HepG2 (cell line): ENCODE results near the gene UQCRC1. TPM values are rescaled to one million over a fixed set of nuclear protein-coding genes. Genes with fewer than 3 reads are reported as not detected.

ENCODE experiments used
- ATAC-seq: fragments of 200-7000 bp; cut with Tn5 transposase; 3 replicates; pipeline ENCODE4 v1.9.1; 2020; ENCODE audit warnings: mild to moderate bottlenecking, moderate library complexity
- BruUV-seq: library from RNA; stranded (reverse); fragments of 400-500 nt; replicated peaks from 2 replicates; lab custom pipeline; 2021; lab: Mats Ljungman, UMichigan
- CTCF ChIA-PET: fragments of 300-600 bp; formaldehyde crosslinking; extraction: SDS; loops from one replicate; lab custom pipeline; 2021; ENCODE audit warnings: low total read pairs, inconsistent platforms, low intra/inter-chr PET ratio; lab: Yijun Ruan, JAX
- POLR2A ChIA-PET: fragments of 350-600 bp; sonication (Branson Sonifier 250); formaldehyde crosslinking; loops from one replicate; lab custom pipeline; 2020; ENCODE audit warnings: antibody characterized with exemption, inconsistent platforms; lab: Yijun Ruan, JAX
- DNase-seq: peaks from one replicate; pipeline ENCODE4 v3.0.0-alpha.2; 2015; ENCODE audit warnings: low spot score
- FAIRE-seq: peaks from 3 replicates; lab custom pipeline; 2011; peaks lifted over from hg19 to GRCh38; lab: Jason Lieb, UNC
- H2AFZ ChIP-seq: one replicate; pipeline ENCODE4 v1.6.1; 2011; ENCODE audit warnings: low read length, inconsistent platforms
- H3K27ac ChIP-seq: fragments of 300-600 bp; 3 replicates; pipeline ENCODE4 v1.8.0; 2011; ENCODE audit warnings: mixed run types, mild to moderate bottlenecking, mixed read lengths, low read length, inconsistent platforms; ENCODE audit not compliant: insufficient read depth; ENCODE audit errors: extremely low read length
- H3K27me3 ChIP-seq, 2 experiments: fragments of 200-600 bp in 1 of 2; 2 replicates in 1 of 2; 3 replicates in 1 of 2; pipeline versions ENCODE4 v1.6.0 to v1.8.0; 2011; ENCODE audit warnings: low read length in 2 of 2, mild to moderate bottlenecking in 2 of 2, moderate library complexity in 2 of 2, inconsistent platforms in 1 of 2; ENCODE audit not compliant: insufficient read depth in 2 of 2, control insufficient read depth in 1 of 2
- H3K36me3 ChIP-seq, 2 experiments: fragments of 200-600 bp in 1 of 2; replicated peaks in 1 of 2; 2 replicates in 1 of 2; 3 replicates in 1 of 2; pipeline versions ENCODE4 v1.5.1 to v1.8.0; 2011; ENCODE audit warnings: low read length in 2 of 2, inconsistent platforms in 1 of 2; ENCODE audit not compliant: insufficient read depth in 2 of 2, control insufficient read depth in 1 of 2
- H3K4me1 ChIP-seq: 2 replicates; pipeline ENCODE4 v1.5.1; 2012; ENCODE audit warnings: low read length, inconsistent platforms; ENCODE audit not compliant: insufficient read depth
- H3K4me2 ChIP-seq: 2 replicates; pipeline ENCODE4 v1.6.0; 2011; ENCODE audit warnings: low read depth, low read length, inconsistent platforms
- H3K4me3 ChIP-seq, 3 experiments: fragments of 200-600 bp in 1 of 3; sonication (generic), shearing (Covaris generic) in 1 of 3; replicated peaks in 1 of 3; 2 replicates each; pipeline ENCODE4 v1.5.1; 2011 to 2016; ENCODE audit warnings: low read length in 3 of 3, inconsistent platforms in 2 of 3, low read depth in 2 of 3, mild to moderate bottlenecking in 2 of 3, control low read depth in 1 of 3, mixed read lengths in 1 of 3; ENCODE audit not compliant: insufficient read depth in 1 of 3
- H3K79me2 ChIP-seq: one replicate; pipeline ENCODE4 v1.6.1; 2011; ENCODE audit warnings: low read length, inconsistent platforms; ENCODE audit not compliant: insufficient read depth
- H3K9ac ChIP-seq: 2 replicates; pipeline ENCODE4 v1.6.0; 2011; ENCODE audit warnings: mild to moderate bottlenecking, low read depth, low read length, inconsistent platforms; ENCODE audit not compliant: insufficient read depth
- H3K9me3 ChIP-seq: 2 replicates; pipeline ENCODE4 v1.5.1; 2012; ENCODE audit warnings: mild to moderate bottlenecking, low read length
- H4K20me1 ChIP-seq: 2 replicates; pipeline ENCODE4 v1.6.0; 2011; ENCODE audit warnings: inconsistent platforms, mild to moderate bottlenecking, low read length, moderate library complexity; ENCODE audit not compliant: insufficient read depth
- AHR ChIP-seq: IDR thresholded peaks from 2 replicates; pipeline ENCODE4 v1.6.1; 2018; ENCODE audit warnings: missing genetic modification reagents, missing compliant biosample characterization
- CAMTA2 ChIP-seq: sonication (generic); formaldehyde crosslinking; IDR thresholded peaks from 2 replicates; pipeline ENCODE4 v1.4.0; 2020; ENCODE audit warnings: mild to moderate bottlenecking, missing genetic modification reagents, borderline replicate concordance
- CREM ChIP-seq, 2 experiments: sonication (generic) in 1 of 2; formaldehyde crosslinking in 1 of 2; IDR thresholded peaks; 2 replicates each; pipeline versions ENCODE4 v1.4.0 to v1.6.1; 2016 to 2020; ENCODE audit warnings: antibody characterized with exemption in 1 of 2, mild to moderate bottlenecking in 1 of 2, missing genetic modification reagents in 1 of 2
- DPF2 ChIP-seq: sonication (generic); formaldehyde crosslinking; IDR thresholded peaks from 2 replicates; pipeline ENCODE4 v1.4.0; 2020; ENCODE audit warnings: mild to moderate bottlenecking, low read depth, missing genetic modification reagents, borderline replicate concordance
- HOXD1 ChIP-seq: sonication (generic); formaldehyde crosslinking; IDR thresholded peaks from 2 replicates; pipeline ENCODE4 v1.5.0; 2020; ENCODE audit warnings: missing genetic modification reagents
- IRX3 ChIP-seq: sonication (generic); formaldehyde crosslinking; IDR thresholded peaks from 2 replicates; pipeline ENCODE4 v1.8.1; 2023; ENCODE audit warnings: mild to moderate bottlenecking, low read depth, missing genetic modification reagents, borderline replicate concordance
- KLF13 ChIP-seq: sonication (generic); formaldehyde crosslinking; IDR thresholded peaks from 2 replicates; pipeline ENCODE4 v1.4.0; 2020; ENCODE audit warnings: mild to moderate bottlenecking, missing genetic modification reagents
- MEIS2 ChIP-seq: sonication (generic); formaldehyde crosslinking; IDR thresholded peaks from 2 replicates; pipeline ENCODE4 v1.9.0; 2021; ENCODE audit warnings: mild to moderate bottlenecking, missing genetic modification reagents
- MXD4 ChIP-seq: IDR thresholded peaks from 2 replicates; pipeline ENCODE4 v1.6.1; 2016; ENCODE audit warnings: mild to moderate bottlenecking, missing biosample characterization, missing genetic modification reagents
- NBN ChIP-seq: fragments of 450-650 bp; conservative IDR thresholded peaks from 2 replicates; pipeline ENCODE4 v1.6.1; 2017
- SRSF9 ChIP-seq: fragments of 200-400 bp; formaldehyde crosslinking; IDR thresholded peaks from 2 replicates; pipeline ENCODE4 v1.6.1; 2018; ENCODE audit warnings: borderline replicate concordance, mild to moderate bottlenecking, low read depth, low read length; ENCODE audit not compliant: insufficient read depth, poor library complexity, severe bottlenecking
- ZNF10 ChIP-seq: sonication (generic); formaldehyde crosslinking; IDR thresholded peaks from 2 replicates; pipeline ENCODE4 v1.4.0; 2020; ENCODE audit warnings: mild to moderate bottlenecking, low read depth, missing genetic modification reagents, borderline replicate concordance
- ZNF12 ChIP-seq: sonication (generic); formaldehyde crosslinking; IDR thresholded peaks from 2 replicates; pipeline ENCODE4 v1.5.0; 2020; ENCODE audit warnings: missing genetic modification reagents
- ZNF296 ChIP-seq: sonication (generic); formaldehyde crosslinking; conservative IDR thresholded peaks from 2 replicates; pipeline ENCODE4 v1.5.0; 2020; ENCODE audit warnings: mild to moderate bottlenecking, missing genetic modification reagents
- ZNF598 ChIP-seq: sonication (generic); formaldehyde crosslinking; IDR thresholded peaks from 2 replicates; pipeline ENCODE4 v1.5.1; 2020; ENCODE audit warnings: mild to moderate bottlenecking, missing genetic modification reagents, borderline replicate concordance
- ZNF639 ChIP-seq: conservative IDR thresholded peaks from 2 replicates; pipeline ENCODE4 v1.6.1; 2018; ENCODE audit warnings: missing genetic modification reagents
- ZNF713 ChIP-seq: sonication (generic); formaldehyde crosslinking; IDR thresholded peaks from 2 replicates; pipeline ENCODE4 v1.4.0; 2020; ENCODE audit warnings: mild to moderate bottlenecking, missing genetic modification reagents
- ZNF737 ChIP-seq: sonication (generic); formaldehyde crosslinking; IDR thresholded peaks from 2 replicates; pipeline ENCODE4 v1.5.0; 2020; ENCODE audit warnings: missing genetic modification reagents, mild to moderate bottlenecking, borderline replicate concordance
- ZNF800 ChIP-seq: sonication (generic); formaldehyde crosslinking; IDR thresholded peaks from 2 replicates; pipeline ENCODE4 v1.4.0; 2020; ENCODE audit warnings: missing genetic modification reagents
- ZNF816 ChIP-seq: sonication (generic); formaldehyde crosslinking; IDR thresholded peaks from 2 replicates; pipeline ENCODE4 v1.8.0; 2022; ENCODE audit warnings: missing genetic modification reagents, mild to moderate bottlenecking, borderline replicate concordance
- ZNF850 ChIP-seq: sonication (generic); formaldehyde crosslinking; conservative IDR thresholded peaks from 2 replicates; pipeline ENCODE4 v1.9.0; 2021; ENCODE audit warnings: mild to moderate bottlenecking, missing genetic modification reagents
- WGBS: methylation state at CpG from one replicate; pipeline ENCODE4 v1.1.6; 2017; ENCODE audit warnings: low lambda C conversion rate; 5-methylcytosine and 5-hydroxymethylcytosine counted together
- in situ Hi-C: cut with HindIII; loops from 2 replicates; pipeline ENCODE4 v1.10.0; 2017; ENCODE audit warnings: low pct_unique_long_range_greater_than_20kb; ENCODE audit not compliant: extremely low pct_ligation_motif_present
- intact Hi-C: fragments of 100-400 bp; cut with micrococcal nuclease; formaldehyde crosslinking; loops from one replicate; pipeline ENCODE4 v1.10.0; 2022; ENCODE audit not compliant: unreplicated experiment
- polyA plus RNA-seq, 8 experiments: library from polyadenylated mRNA; depleted of rRNA in 3 of 8; stranded (reverse) in 7 of 8; unstranded in 1 of 8; fragments of >200 nt; fragmentation: Illumina TruSeq in 4 of 8; extraction: Trizol in 4 of 8; gene quantifications; 2 replicates each; pipeline versions ENCODE4 v1.2.1 to v1.2.3, GENCODE V29; 2011 to 2016; ENCODE audit warnings: low read depth in 4 of 8, missing spikeins in 1 of 8, mixed read lengths in 1 of 8; ENCODE audit not compliant: insufficient read depth in 1 of 8
- total RNA-seq, 5 experiments: library from RNA; depleted of rRNA; stranded (reverse); fragments of >200 nt; fragmentation: Illumina TruSeq; extraction: Trizol; gene quantifications; 2 replicates each; pipeline ENCODE4 v1.2.3, GENCODE V29; 2016; ENCODE audit warnings: low read depth in 1 of 5

Gene UQCRC1
- total and polyA plus RNA-seq, 2 of the 13 experiments (the other 11 are each of a cell fraction or from before 2014, with no cell fraction given) = 316 to 680 TPM

GRCh38 chr3:48593337-48593736 lies 16.1 kb downstream of the UQCRC1 start (continued):
- TF ChIP-seq ZNF598 (CRISPR knock-in tag) (no peak), ZNF12 (CRISPR knock-in tag) (no peak), KLF13 (CRISPR knock-in tag) (no peak), HOXD1 (no peak), ZNF850 (CRISPR knock-in tag) (no peak), AHR (no peak), ZNF713 (CRISPR knock-in tag) (no peak), NBN (no peak), MXD4 (CRISPR knock-in tag) (no peak)

- H2AFZ ChIP-seq = no peak overlapping the region
- H3K27me3 ChIP-seq = 0 out of 5 replicates have a peak, but pooled peaks cover 0 to 4% of the 10 kb centered on the region in 2 experiments
- no peak for DNase-seq
- no peaks in the 10 kb centered on the region; a peak in 1 of 5 replicates for H3K36me3 ChIP-seq
- H3K4me2 ChIP-seq = no peak overlapping the region
- in situ Hi-C loops (no loop called here), intact Hi-C loops (no loop called here)
- no peaks in the 10 kb centered on the region for H3K79me2 ChIP-seq
- FAIRE-seq = no peak
- H3K9me3 ChIP-seq = no peaks in the 10 kb centered on the region
- ATAC-seq = no peak
- no peak overlapping the region for H3K27ac ChIP-seq
- H4K20me1 ChIP-seq = no peaks in the 10 kb centered on the region
- no TSS peak for BruUV-seq
- WGBS = 53% methylated on average over 11 of the region's 21 CpGs
- CTCF ChIA-PET = no interaction called here
- POLR2A ChIA-PET = no interaction called here
- no peak overlapping the region for H3K9ac ChIP-seq
- H3K4me3 ChIP-seq = no peak overlapping the region
- H3K4me1 ChIP-seq = peaks cover 39% of the 10 kb centered on the region
- TF ChIP-seq ZNF737 (CRISPR knock-in tag) = no peak
- TF ChIP-seq ZNF816 = no peak
- TF ChIP-seq ZNF296 (CRISPR knock-in tag) = no peak
- TF ChIP-seq MEIS2 (CRISPR knock-in tag) = no peak
- TF ChIP-seq ZNF800 (CRISPR knock-in tag) = no peak
- no peak for TF ChIP-seq ZNF10
- TF ChIP-seq CREM (IDR thresholded peaks at IDR 0.05) = no peak
- no peak for TF ChIP-seq CREM (CRISPR knock-in tag; IDR thresholded peaks at IDR 0.05)
- no peak for TF ChIP-seq CAMTA2 (CRISPR knock-in tag)
- TF ChIP-seq SRSF9 = no peak
- no peak for TF ChIP-seq IRX3 (CRISPR knock-in tag)
- TF ChIP-seq DPF2 = no peak
- no peak for TF ChIP-seq ZNF639 (CRISPR knock-in tag)
Observed at GRCh38 chr3:48592519-48593087, 16.8 kb downstream of the UQCRC1 start.
